Keratinocyte (primary cell): Measurements from ENCODE around the gene TACR3.

Experiments
- EZH2 ChIP-seq: IDR thresholded peaks from one replicate; pipeline ENCODE4 v1.6.1; 2012; ENCODE audit warnings: inconsistent platforms, mild to moderate bottlenecking, low read length, moderate library complexity
- TF ChIP-seq, protein P1 (sequence below), 3 experiments: IDR thresholded peaks in 1 of 3; conservative IDR thresholded peaks in 1 of 3; optimal IDR thresholded peaks in 1 of 3; 2 replicates in 2 of 3; 3 replicates in 1 of 3; pipeline versions ENCODE3 to v1.5.1; 2011; ENCODE audit warnings: low read length in 3 of 3, mild to moderate bottlenecking in 3 of 3, moderate library complexity in 2 of 3, control low read depth in 1 of 3, inconsistent platforms in 1 of 3; ENCODE audit not compliant: insufficient read depth in 2 of 3; ENCODE audit errors: extremely low read depth in 1 of 3

DNA sequence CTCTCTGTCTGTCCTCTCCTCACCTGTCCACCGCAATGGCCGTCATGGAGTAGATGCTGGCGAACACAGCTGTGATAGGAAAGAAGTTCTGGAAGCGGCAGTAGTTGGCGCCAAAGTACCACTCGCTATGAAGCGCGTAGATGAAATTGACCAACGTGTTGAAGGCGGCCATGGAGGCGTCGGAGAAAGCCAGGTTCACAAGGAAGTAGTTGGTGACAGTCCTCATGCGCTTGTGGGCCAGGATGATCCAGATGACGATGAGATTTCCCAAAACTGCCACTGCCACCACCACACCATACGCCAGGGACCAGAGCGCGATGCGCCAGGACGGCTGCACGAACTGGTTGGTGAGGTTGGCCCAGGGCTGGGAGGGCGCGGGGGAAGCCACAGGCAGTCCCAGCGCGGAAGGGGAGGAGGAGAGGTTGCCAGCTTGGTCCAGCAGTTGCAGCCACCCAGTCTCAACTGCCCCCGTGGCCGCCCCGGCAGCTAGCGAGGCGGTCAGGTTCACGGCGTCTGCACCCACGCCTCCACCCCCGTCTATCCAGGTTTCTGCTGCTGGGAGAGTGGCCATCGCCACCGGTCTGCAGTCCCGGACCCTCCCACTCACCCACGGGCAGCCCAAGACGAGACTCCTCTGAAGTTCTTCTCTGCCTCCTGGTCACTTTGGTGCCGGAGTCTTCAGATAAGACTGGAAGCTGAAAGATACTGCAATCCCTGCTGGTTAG lies 518 bp downstream of the TACR3 start:
- TF ChIP-seq, protein P1, sequence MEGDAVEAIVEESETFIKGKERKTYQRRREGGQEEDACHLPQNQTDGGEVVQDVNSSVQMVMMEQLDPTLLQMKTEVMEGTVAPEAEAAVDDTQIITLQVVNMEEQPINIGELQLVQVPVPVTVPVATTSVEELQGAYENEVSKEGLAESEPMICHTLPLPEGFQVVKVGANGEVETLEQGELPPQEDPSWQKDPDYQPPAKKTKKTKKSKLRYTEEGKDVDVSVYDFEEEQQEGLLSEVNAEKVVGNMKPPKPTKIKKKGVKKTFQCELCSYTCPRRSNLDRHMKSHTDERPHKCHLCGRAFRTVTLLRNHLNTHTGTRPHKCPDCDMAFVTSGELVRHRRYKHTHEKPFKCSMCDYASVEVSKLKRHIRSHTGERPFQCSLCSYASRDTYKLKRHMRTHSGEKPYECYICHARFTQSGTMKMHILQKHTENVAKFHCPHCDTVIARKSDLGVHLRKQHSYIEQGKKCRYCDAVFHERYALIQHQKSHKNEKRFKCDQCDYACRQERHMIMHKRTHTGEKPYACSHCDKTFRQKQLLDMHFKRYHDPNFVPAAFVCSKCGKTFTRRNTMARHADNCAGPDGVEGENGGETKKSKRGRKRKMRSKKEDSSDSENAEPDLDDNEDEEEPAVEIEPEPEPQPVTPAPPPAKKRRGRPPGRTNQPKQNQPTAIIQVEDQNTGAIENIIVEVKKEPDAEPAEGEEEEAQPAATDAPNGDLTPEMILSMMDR (optimal IDR thresholded peaks at IDR 0.05 in 1 of 3, IDR thresholded peaks at IDR 0.05 in 1 of 3, conservative IDR thresholded peaks at IDR 0.05 in 1 of 3; ENCODE audit: extremely low read depth in 1 of 3, insufficient read depth in 2 of 3, low read length in 3 of 3): peak in 1 of 3 experiments; percentile 21
- TF ChIP-seq EZH2: no peak
